Measurements from ENCODE around the gene MPZL2. TPM values are rescaled to one million over a fixed set of nuclear protein-coding genes. Genes with fewer than 3 reads are reported as not detected.

The MPZL2 gene
- polyA plus RNA-seq, 3 donors, result 8.0 to 18.6 (median 14.2) TPM

GRCh38 chr11:118267486-118267885 lies 3.4 kb upstream of the MPZL2 start:
- no CpG with 5 or more reads among the region's 4 CpGs for WGBS (ENCODE audit: insufficient coverage)

GRCh38 chr11:118265954-118266353 lies 1.9 kb upstream of the MPZL2 start:
- H3K4me3 Mint-ChIP-seq, result no peak overlapping the region

More at GRCh38 chr11:118267486-118267885, 3.4 kb upstream of the MPZL2 start:
- Mint-ChIP-seq H3K36me3 (peaks cover under 1 to 6% of the 10 kb centered on the region in 2 donors), H3K27ac (no peak overlapping the region), H3K27me3 (ENCODE audit: low read depth in 3 of 3) (peaks cover 7 to 17% (median 11%) of the 10 kb centered on the region in 3 donors), H3K9me3 (peaks cover 0 to 2% (median 0%) of the 10 kb centered on the region in 7 donors), H3K4me1 (peaks cover 36% of the 10 kb centered on the region), H3K4me3 (no peak overlapping the region)
- H3K4me3 ChIP-seq (replicated peaks in 1 of 3; ENCODE audit: low read depth in 2 of 3, low read length in 3 of 3), result no peak overlapping the region
- no peak overlapping the region for H3K9ac ChIP-seq (ENCODE audit: insufficient read depth, low read length, poor library complexity, severe bottlenecking)
- no peak for TF ChIP-seq CTCF (IDR thresholded peaks at IDR 0.05)
- H3K9me3 ChIP-seq (replicated peaks in 1 of 2; ENCODE audit: control insufficient read depth in 1 of 2, insufficient read depth in 1 of 2, low read length in 2 of 2), result no peaks in the 10 kb centered on the region
- no peaks in the 10 kb centered on the region for H4K20me1 ChIP-seq (ENCODE audit: insufficient read depth, low read length)
- no peak overlapping the region for H2AFZ ChIP-seq (ENCODE audit: insufficient read depth, low read depth, low read length, poor library complexity, severe bottlenecking)
- intact Hi-C loops (cut with micrococcal nuclease), result no loop called here
- H3K4me1 ChIP-seq (ENCODE audit: control insufficient read depth in 1 of 2, insufficient read depth in 2 of 2, low read length in 2 of 2), result peaks cover 25 to 37% of the 10 kb centered on the region in 2 donors
- no peaks in the 10 kb centered on the region for H3K36me3 ChIP-seq (replicated peaks in 1 of 2; ENCODE audit: control insufficient read depth in 1 of 2, insufficient read depth in 2 of 2, low read length in 2 of 2)
- no peak for DNase-seq
- H3K79me2 ChIP-seq (ENCODE audit: insufficient read depth, low read length), result no peaks in the 10 kb centered on the region
- H3K27me3 ChIP-seq (ENCODE audit: control insufficient read depth in 2 of 2, insufficient read depth in 2 of 2, low read length in 2 of 2), result no peaks in the 10 kb centered on the region
- no peak overlapping the region for H3K4me2 ChIP-seq (replicated peaks; ENCODE audit: extremely low read depth, low read length, poor library complexity, severe bottlenecking)
- H3K27ac ChIP-seq (ENCODE audit: low read depth in 1 of 2, low read length in 2 of 2), result no peak overlapping the region

More at GRCh38 chr11:118265954-118266353, 1.9 kb upstream of the MPZL2 start:
- H3K36me3 Mint-ChIP-seq, result peaks cover 13 to 17% of the 10 kb centered on the region in 2 donors
- Histone ChIP-seq H3K27me3 (ENCODE audit: control insufficient read depth in 2 of 2, insufficient read depth in 2 of 2, low read length in 2 of 2) (no peaks in the 10 kb centered on the region), H3K9ac (ENCODE audit: insufficient read depth, low read length, poor library complexity, severe bottlenecking) (no peak overlapping the region), H3K4me2 (replicated peaks; ENCODE audit: extremely low read depth, low read length, poor library complexity, severe bottlenecking) (no peak overlapping the region), H3K79me2 (ENCODE audit: insufficient read depth, low read length) (no peaks in the 10 kb centered on the region), H3K4me1 (ENCODE audit: control insufficient read depth in 1 of 2, insufficient read depth in 2 of 2, low read length in 2 of 2) (peaks cover 33 to 44% of the 10 kb centered on the region in 2 donors), H3K9me3 (replicated peaks in 1 of 2; ENCODE audit: control insufficient read depth in 1 of 2, insufficient read depth in 1 of 2, low read length in 2 of 2) (no peaks in the 10 kb centered on the region), H2AFZ (ENCODE audit: insufficient read depth, low read depth, low read length, poor library complexity, severe bottlenecking) (no peak overlapping the region), H3K27ac (ENCODE audit: low read depth in 1 of 2, low read length in 2 of 2) (no peak overlapping the region), H3K4me3 (replicated peaks in 1 of 3; ENCODE audit: low read depth in 2 of 3, low read length in 3 of 3) (no peak overlapping the region), H3K36me3 (replicated peaks in 1 of 2; ENCODE audit: control insufficient read depth in 1 of 2, insufficient read depth in 2 of 2, low read length in 2 of 2) (peaks cover 0 to 7% of the 10 kb centered on the region in 2 donors), H4K20me1 (ENCODE audit: insufficient read depth, low read length) (no peaks in the 10 kb centered on the region)
- H3K4me1 Mint-ChIP-seq, result peaks cover 45% of the 10 kb centered on the region
- peaks cover 0 to 4% (median 0%) of the 10 kb centered on the region in 7 donors for H3K9me3 Mint-ChIP-seq
- peaks cover 7 to 17% (median 9%) of the 10 kb centered on the region in 3 donors for H3K27me3 Mint-ChIP-seq (ENCODE audit: low read depth in 3 of 3)
- H3K27ac Mint-ChIP-seq, result no peak overlapping the region
- TF ChIP-seq CTCF (IDR thresholded peaks at IDR 0.05), result no peak
- DNase-seq, result no peak
- intact Hi-C loops (cut with micrococcal nuclease), result no loop called here
- WGBS (ENCODE audit: insufficient coverage), result no CpG with 5 or more reads among the region's 1 CpG
